ENCODE measurements around the gene IFT27.
"Not testable (repeated sequence)": the region's sequence is repeated elsewhere in the genome, so short reads cannot be mapped to it uniquely, and the experiment has no call there.

IFT27 gene

DNA sequence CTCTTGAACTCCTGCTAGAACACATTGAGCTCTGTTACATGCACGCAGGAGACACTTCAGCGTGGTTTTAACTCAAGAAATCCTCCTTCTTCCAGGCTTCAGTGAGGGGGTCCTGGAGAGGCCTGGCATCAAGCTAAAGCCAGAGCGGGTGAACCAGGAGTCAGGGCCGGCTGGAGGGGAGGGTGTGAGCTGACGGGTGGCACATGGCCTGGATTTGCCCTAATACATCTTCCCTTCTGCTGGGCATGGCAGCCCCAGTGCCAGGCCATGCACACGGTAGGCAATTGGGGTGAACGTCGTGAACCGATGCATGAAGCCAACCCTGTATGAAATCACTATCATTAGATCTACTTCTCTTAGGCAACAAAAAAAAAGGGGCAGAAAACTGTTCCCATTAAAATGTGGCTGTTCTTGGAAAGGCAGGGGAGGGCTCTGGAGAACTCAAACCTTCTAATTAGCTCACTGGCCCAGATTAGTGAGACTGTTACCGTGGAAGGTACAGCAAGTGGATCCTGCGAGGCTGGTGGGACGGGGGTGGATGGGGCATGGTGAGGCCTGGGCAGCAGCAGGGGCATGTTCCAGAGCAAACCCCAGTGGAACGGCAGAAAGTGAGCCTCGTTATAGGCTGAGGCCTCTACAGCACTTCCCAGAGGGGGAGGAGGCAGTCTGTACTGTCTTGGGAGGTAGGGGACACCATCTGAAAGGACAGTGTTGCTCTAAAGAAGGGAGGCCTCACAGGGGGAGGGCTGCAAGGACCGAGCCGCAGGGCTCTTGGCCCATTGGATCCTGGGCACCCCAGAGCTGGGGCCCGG lies 10.6 kb downstream of the IFT27 start:
- no peak for DNase-seq (ENCODE audit: low read depth)

- no peak for DNase-seq (ENCODE audit: low read depth)
Observed at GRCh38 chr22:36764641-36765040, 11.3 kb downstream of the IFT27 start.

DNA sequence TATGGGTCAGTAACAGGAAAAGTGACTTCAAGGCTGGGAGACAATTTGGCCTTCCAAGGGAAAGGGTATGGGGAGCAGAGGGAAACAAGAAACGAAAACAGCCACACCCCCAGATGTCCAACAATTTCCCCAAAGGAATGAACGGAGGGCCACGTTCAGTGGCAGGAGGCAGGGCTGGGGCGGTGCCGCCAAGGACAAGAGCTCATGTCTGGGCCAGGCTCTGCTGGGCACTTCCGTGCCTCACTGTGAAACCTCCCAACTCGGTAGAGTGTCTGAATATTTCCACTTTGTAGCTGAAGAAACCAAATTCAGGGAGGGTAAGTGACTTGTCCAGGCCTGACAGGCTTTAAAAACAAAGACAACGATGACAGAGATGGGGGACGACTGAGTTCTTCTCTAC lies 11.9 kb downstream of the IFT27 start:
- DNase-seq (ENCODE audit: low read depth), result no peak

- no peak for DNase-seq (ENCODE audit: low read depth)
Observed at GRCh38 chr22:36763576-36763975, 12.3 kb downstream of the IFT27 start.

GRCh38 chr22:36762687-36763260 lies 13.1 kb downstream of the IFT27 start:
- no peak for DNase-seq (ENCODE audit: low read depth)

DNA sequence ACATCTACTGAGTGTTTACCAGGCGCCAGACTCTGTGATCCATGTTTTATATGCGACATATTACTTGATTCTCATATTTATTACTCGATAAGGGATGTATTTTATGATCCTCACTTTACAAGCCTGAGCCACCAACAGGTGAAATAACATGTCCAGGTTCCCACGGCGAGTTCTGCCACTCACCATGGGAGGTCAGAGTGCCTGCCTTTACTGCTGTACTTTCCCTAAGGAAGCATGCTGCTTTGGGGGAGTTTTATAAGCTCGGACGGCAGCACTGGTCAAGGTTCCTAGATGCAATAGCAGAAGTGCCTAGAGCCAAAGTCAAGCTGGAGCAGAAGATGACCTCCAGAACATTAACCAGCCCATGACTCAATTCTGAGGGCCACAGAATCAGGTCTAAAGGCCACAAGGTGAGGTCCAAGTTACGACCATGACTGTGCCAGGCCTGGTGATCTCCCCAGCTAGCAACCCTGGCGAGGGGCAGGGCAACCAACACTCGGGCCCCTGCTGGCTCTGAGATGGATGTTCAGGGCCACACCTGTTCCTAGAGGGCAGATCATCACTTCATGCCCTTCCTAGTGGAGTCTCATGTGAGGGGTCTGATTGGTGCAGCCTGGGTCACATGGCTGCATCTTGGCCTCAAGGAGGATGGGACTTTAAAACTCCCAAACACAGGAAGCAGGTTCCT lies 14.2 kb downstream of the IFT27 start:
- no peak for DNase-seq (ENCODE audit: low read depth)

DNA sequence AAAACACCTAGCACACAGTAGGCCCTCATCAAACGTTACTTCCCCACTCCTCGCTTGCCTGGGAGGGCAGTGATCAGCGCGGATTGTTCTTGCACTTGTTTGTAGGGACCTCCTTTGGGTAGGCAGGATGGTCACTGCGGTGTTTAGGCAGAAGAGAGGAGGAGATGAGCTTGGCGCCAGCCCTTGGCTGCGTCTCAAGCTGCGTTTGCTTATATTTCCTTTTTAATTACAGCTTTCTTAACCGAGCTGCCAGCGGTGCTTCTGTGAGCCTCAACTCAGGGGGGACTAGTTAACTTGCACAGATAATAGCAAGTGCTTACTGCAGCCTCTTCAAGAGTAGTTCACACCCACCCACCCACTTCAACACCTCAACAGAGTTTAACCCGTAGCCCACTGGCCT lies 15.1 kb downstream of the IFT27 start:
- DNase-seq (ENCODE audit: low read depth), result no peak

GRCh38 chr22:36759481-36760159 lies 16.3 kb downstream of the IFT27 start:
- no peak for DNase-seq (ENCODE audit: low read depth)

- DNase-seq (ENCODE audit: low read depth), result no peak
Observed at GRCh38 chr22:36758792-36759271, 17.1 kb downstream of the IFT27 start.

- DNase-seq (ENCODE audit: low read depth), result peak; percentile 56
Observed at GRCh38 chr22:36757668-36758211, 18.2 kb downstream of the IFT27 start.

GRCh38 chr22:36756746-36757655 lies 18.9 kb downstream of the IFT27 start:
- no peak for DNase-seq (ENCODE audit: low read depth)

DNA sequence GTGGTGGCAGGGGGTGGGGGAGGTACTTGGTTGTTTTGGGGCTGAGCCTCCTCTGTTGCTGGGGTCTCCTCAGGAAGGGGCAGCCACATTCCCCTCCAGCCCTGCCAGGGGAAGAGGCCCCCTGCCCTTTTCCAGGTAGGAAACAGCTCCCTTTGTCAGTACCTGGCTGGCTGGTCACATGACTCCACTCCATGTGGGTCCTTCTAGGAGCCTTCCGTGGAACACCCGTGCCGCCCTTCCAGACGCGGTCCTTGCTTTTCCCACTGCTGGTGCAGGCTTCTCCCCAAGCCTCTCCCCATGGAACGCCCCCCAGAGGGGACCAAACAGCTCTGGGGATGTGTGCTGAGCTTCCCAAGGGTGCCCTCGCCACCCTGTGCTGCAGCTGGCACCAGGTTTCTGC lies 19.9 kb downstream of the IFT27 start:
- no peak for DNase-seq (ENCODE audit: low read depth)

- no peak for DNase-seq (ENCODE audit: low read depth)
Observed at GRCh38 chr22:36755316-36755715, 20.6 kb downstream of the IFT27 start.

GRCh38 chr22:36754881-36755280 lies 21.0 kb downstream of the IFT27 start:
- not testable (repeated sequence) for DNase-seq (ENCODE audit: low read depth)

- no peak for DNase-seq (ENCODE audit: low read depth)
Observed at GRCh38 chr22:36753916-36754315, 22.0 kb downstream of the IFT27 start.

- DNase-seq (ENCODE audit: low read depth), result no peak
Observed at GRCh38 chr22:36753120-36753802, 22.7 kb downstream of the IFT27 start.

GRCh38 chr22:36746375-36746970 lies 29.4 kb downstream of the IFT27 start:
- no peak for DNase-seq (ENCODE audit: low read depth)

- no peak for DNase-seq (ENCODE audit: low read depth)
Observed at GRCh38 chr22:36745301-36745995, 30.5 kb downstream of the IFT27 start.

- DNase-seq (ENCODE audit: low read depth), result no peak
Observed at GRCh38 chr22:36744791-36745190, 31.1 kb downstream of the IFT27 start.

DNA sequence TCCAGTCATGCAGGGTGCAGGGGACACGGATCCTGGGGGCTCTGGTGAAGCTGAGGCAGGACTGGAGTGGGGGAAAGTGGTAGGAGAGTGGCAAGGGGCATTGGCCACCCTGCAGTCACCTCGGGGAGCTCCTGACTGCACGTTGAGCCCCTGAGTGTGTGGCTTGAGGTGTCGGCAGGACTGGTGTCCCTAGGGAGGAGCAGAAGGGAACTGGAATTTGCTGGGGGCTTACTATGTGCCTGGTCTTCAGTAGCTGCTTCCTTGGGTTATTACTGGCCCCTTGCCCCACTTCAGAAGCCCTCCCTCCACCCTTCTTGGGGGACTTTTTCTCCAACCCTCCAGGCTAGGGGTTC lies 31.5 kb downstream of the IFT27 start:
- no peak for DNase-seq (ENCODE audit: low read depth)
